Activated naive CD4-positive, alpha-beta T cell treated with anti-CD3 and anti-CD28 coated beads, Interleukin-2, amount 50 U/mL, for 72 hours (primary cell): ENCODE data around the gene UNC119B. TPM values are rescaled to one million over a fixed set of nuclear protein-coding genes. Genes with fewer than 3 reads are reported as not detected.

Experiments used
- ATAC-seq, 2 donors: fragments of 150-1000 bp; cut with Tn5 transposase; 2 replicates each; pipeline ENCODE4 v1.10.0; 2021; ENCODE audit warnings: mild to moderate bottlenecking in 2 of 2, moderate library complexity in 2 of 2
- DNase-seq, 2 donors: peaks; one replicate each; pipeline ENCODE4 v3.0.0; 2021 to 2022; ENCODE audit warnings: low spot score in 2 of 2
- H3K27ac Mint-ChIP-seq, 2 donors: one replicate each; pipeline ENCODE4 v1.8.0; 2022; ENCODE audit warnings: mild to moderate bottlenecking in 2 of 2, mixed read lengths in 2 of 2
- H3K36me3 Mint-ChIP-seq, 2 donors: one replicate each; pipeline ENCODE4 v1.8.0; 2022; ENCODE audit warnings: mixed read lengths in 2 of 2
- H3K9me3 Mint-ChIP-seq, 2 donors: one replicate each; pipeline ENCODE4 v1.8.0; 2022; ENCODE audit warnings: mixed read lengths in 2 of 2
- total RNA-seq, 2 donors: library from RNA; stranded (reverse); gene quantifications; one replicate each; pipeline ENCODE4 v1.2.3, GENCODE V29; 2022

UNC119B gene
- total RNA-seq, 2 donors from 2014 or later: 24.3 to 26.7 TPM

DNA sequence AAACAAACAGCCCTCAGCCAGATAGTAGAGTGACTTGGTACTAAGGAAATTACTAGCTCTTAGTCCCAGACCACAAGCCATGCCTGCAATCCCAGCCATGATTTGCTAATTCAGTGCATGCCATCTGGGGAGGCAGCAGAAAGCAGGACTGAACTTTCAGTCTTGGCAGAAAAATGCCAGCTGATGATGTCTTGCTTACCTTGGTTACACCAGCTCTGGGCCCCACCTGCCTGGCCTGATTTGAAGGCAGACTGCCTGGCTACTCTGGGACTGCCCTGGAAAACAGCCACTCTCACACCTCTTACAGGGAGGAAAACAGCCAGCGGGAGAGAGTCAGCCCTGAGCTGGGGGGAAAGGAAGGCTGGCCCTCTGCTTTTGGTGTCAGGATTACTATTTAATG lies 4.6 kb upstream of the UNC119B start:
- Mint-ChIP-seq H3K9me3 (no peaks in the 10 kb centered on the region), H3K27ac (no peak overlapping the region), H3K36me3 (peaks cover 0 to 4% of the 10 kb centered on the region in 2 donors)
- DNase-seq (no peak), ATAC-seq (no peak)

DNA sequence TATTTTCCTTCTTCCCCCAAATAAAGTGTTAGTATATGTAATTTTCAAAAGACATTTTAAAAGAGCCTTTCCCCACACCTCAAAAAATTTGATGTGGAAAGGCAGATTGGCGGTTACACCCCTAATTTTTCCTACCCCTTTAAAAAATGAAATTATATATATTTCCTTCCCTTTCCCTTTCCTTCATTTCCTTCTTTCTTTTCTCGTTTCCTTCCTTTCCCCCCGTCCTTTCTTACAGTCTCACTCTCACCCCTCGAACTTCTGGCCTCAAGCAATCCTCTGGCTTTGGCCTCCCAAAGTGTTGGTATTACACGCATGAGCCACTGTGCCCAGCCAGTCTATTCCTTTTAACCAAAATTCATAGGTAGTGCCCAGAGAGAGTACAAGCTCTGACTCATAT lies 4.2 kb upstream of the UNC119B start:
- peak overlapping the region in 1 of 2 donors; percentile 6 for H3K27ac Mint-ChIP-seq
- peaks cover 2 to 7% of the 10 kb centered on the region in 2 donors for H3K36me3 Mint-ChIP-seq
- no peak for DNase-seq
- no peaks in the 10 kb centered on the region for H3K9me3 Mint-ChIP-seq
- ATAC-seq: no peak

DNA sequence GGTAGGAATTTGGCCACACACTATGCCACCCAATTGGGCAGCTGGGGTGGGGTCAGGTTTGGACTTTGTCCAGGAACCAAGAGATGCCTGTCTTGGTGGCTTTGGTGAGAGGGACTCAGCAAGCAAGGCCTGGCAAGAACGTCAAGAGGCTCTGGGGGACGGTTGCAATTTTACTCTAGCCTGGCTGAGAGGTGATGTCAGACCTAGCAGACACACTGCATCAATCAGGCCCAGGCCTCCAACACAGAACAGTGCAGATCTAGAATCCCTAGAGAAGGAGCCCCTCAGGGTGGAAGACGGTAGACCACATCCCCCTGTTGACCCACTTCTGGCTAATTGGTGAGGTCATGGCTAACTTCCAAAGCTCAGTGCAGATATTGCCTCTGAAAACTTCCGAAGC lies 1.6 kb upstream of the UNC119B start:
- H3K36me3 Mint-ChIP-seq: peaks cover 10% of the 10 kb centered on the region in 2 donors
- H3K27ac Mint-ChIP-seq: no peak overlapping the region
- H3K9me3 Mint-ChIP-seq: no peaks in the 10 kb centered on the region
- ATAC-seq: no peak
- no peak for DNase-seq

DNA sequence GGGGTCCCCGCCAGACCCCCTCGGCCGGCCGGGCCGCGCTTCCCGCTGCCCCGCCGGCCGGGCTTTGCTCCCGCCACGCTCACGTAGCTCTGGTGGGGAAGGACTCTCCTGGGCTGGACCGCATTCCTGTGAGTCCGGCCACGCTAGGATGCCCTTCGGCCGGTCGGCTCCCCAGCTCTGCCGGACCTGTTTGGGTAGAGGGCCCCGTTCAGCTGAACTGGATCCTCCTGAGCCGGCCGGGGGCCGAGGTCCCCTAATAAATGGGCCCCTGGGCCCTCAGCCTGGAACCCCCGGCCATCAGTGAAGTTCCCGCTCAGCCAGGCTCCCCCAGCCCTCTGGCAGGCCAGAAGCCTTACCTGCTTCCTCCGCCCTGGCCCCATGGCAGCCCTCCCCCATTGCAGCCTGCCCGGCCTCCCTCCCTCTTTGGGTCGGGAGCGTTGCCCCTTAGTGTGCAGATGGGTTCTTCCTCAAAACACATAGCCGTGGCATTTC lies 593 bp downstream of the UNC119B start:
- H3K36me3 Mint-ChIP-seq: peaks cover 10 to 16% of the 10 kb centered on the region in 2 donors
- H3K9me3 Mint-ChIP-seq: no peaks in the 10 kb centered on the region
- H3K27ac Mint-ChIP-seq: peak overlapping the region; percentile 58 to 86
- ATAC-seq (peak; percentile 23 to 43), DNase-seq (peak in 1 of 2 donors; percentile 43)

DNA sequence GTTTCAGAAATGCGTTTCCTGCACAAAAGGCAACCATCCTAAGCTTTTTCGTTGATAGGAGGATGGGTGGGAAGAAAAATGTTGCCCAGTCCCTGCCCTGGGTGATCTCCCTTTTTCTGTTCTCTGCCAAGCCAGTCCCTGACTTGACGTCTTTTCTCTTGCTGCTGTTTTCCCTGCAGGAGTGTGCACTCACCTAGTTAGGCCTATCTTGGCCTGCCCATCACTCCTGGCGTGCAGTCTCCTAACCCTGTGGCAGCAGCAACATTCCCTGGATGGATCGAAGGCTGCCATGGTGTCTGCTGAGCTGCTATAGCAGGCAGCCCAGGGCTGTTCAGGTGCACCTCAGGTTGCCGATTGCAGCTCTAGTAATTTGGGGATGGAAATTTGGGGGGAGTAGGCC lies 1.2 kb downstream of the UNC119B start:
- DNase-seq (no peak), ATAC-seq (no peak)
- Mint-ChIP-seq H3K9me3 (no peaks in the 10 kb centered on the region), H3K27ac (peak overlapping the region; percentile 58 to 86), H3K36me3 (peaks cover 13 to 20% of the 10 kb centered on the region in 2 donors)

DNA sequence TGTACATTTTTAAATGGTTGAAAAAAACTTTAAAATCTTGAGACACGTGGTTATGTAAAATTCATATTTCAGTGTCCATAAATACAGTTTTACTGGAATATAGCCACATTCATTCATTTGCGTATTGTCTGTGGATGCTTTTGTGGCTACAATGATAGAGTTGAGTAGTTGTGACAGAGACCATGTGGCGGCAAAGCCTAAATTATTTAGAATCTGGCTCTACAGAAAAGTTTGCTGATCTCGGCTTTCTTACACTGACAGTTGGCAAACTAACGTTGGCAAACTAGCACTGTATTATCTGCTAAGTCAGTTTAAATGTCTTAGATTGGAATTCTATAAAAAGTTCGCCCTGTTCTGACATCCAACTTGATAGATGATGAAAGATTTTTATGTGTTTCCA lies 2.4 kb downstream of the UNC119B start:
- Mint-ChIP-seq H3K9me3 (no peaks in the 10 kb centered on the region), H3K27ac (no peak overlapping the region), H3K36me3 (peaks cover 15 to 26% of the 10 kb centered on the region in 2 donors)
- DNase-seq (no peak), ATAC-seq (no peak)

DNA sequence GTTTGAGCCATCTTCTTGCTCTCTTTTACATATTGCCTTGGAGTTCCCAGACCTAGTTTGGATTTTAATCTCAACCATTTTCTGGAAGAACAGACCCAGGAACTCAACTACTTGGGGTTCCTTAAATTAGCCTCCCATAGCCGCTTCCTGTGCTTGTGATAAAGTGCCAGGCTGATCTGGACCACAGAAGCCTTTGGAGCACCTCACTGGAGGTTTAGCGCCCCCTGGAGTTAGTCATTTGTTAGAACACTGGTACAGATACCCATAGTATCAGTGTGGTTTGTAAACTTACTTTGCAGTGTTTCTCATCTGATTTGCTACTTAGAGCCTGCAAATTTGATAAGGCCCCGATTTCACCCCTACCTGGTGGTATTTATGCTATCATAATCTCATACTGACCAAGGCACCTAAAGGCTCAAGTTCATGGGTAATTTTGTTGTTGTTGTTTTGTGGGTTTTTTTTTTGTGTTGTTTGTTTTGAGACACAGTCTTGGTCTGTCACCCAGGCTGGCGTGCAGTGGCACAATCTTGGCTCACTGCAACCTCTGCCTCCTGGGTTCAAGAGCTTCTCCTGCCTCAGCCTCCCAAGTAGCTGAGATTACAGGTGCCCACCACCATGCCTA lies 3.7 kb downstream of the UNC119B start:
- DNase-seq: peak in 1 of 2 donors; percentile 80
- Mint-ChIP-seq H3K27ac (peak overlapping the region in 1 of 2 donors; percentile 11), H3K36me3 (peaks cover 22 to 26% of the 10 kb centered on the region in 2 donors), H3K9me3 (no peaks in the 10 kb centered on the region)
- ATAC-seq: peak; percentile 60 to 65

DNA sequence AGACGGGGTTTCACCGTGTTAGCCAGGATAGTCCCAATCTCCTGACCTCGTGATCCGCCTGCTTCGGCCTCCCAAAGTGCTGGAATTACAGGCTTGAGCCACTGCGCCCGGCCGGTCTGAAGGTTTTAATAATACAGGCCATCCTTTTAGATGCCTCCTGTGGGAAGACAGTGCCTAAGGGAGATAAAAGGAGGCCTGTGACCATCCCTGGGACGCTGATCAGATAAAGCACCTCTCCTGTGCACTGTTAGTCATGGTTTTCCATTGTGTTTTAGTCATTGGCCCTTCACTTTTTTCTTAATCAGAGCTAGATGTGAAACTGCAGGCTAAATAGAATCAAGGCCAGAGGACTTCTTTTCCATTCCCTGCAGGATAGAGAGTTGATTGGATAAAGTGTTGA lies 7.8 kb downstream of the UNC119B start:
- ATAC-seq (no peak), DNase-seq (no peak)
- Mint-ChIP-seq H3K27ac (no peak overlapping the region), H3K9me3 (no peaks in the 10 kb centered on the region), H3K36me3 (peaks cover 25 to 27% of the 10 kb centered on the region in 2 donors)

DNA sequence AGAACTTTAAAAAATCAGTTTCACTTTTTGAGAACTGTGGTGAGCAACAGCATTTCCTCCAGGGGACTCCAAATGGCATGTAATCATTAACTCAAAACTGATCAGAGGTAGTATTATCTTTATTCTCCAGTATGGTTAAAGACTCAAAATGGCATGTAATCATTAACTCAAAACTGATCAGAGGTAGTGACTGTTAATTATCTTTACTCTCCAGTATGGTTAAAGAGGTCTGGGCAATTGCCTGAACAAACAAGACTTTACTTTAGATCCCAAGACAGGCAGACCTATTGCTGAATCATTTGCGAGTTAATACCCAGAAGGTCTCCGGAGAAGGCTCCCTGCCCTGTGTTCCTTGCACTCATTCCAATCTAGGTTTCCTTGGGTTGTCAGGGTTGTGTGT lies 8.8 kb downstream of the UNC119B start:
- no peak for ATAC-seq
- no peak overlapping the region for H3K27ac Mint-ChIP-seq

DNA sequence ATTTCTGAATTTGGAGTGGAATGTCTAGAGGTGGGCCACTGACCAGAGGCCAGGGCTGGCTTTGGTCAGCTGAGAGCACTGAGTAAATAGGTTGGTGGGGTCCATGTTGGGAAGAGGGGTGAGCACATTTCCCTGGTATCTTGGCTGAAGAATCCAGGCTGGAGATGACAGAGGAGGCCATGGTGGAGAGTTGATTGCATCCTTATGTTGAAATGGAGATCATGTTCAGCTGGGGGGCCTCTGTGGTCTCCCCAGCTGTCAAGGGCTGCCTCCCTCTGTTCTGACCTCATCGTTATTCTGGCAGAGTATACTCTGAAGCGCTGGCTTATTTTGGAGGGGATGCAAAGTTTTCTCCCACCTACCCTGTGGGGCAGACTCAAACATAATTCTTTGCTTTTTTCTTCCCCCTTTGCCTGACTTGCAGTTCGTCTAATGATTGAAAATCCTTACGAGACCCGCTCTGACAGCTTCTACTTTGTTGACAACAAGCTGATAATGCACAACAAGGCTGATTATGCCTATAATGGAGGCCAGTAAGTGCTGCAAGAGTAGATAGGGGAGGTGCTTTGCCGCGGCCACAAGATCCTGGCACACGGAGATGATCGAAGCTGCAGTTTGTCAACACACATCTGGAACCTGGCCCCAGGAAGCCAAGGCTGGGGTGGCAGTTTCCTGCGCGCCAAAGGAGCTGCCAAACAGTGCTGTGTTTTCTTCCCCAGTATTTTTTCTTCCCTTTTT lies 9.4 kb downstream of the UNC119B start:
- Mint-ChIP-seq H3K27ac (no peak overlapping the region), H3K36me3 (peaks cover 19 to 25% of the 10 kb centered on the region in 2 donors), H3K9me3 (no peaks in the 10 kb centered on the region)
- DNase-seq (no peak), ATAC-seq (no peak)

More for the DNA sequence above, 8.8 kb downstream of the UNC119B start:
- DNase-seq: no peak
- Mint-ChIP-seq H3K9me3 (no peaks in the 10 kb centered on the region), H3K36me3 (peaks cover 21 to 25% of the 10 kb centered on the region in 2 donors)

DNA sequence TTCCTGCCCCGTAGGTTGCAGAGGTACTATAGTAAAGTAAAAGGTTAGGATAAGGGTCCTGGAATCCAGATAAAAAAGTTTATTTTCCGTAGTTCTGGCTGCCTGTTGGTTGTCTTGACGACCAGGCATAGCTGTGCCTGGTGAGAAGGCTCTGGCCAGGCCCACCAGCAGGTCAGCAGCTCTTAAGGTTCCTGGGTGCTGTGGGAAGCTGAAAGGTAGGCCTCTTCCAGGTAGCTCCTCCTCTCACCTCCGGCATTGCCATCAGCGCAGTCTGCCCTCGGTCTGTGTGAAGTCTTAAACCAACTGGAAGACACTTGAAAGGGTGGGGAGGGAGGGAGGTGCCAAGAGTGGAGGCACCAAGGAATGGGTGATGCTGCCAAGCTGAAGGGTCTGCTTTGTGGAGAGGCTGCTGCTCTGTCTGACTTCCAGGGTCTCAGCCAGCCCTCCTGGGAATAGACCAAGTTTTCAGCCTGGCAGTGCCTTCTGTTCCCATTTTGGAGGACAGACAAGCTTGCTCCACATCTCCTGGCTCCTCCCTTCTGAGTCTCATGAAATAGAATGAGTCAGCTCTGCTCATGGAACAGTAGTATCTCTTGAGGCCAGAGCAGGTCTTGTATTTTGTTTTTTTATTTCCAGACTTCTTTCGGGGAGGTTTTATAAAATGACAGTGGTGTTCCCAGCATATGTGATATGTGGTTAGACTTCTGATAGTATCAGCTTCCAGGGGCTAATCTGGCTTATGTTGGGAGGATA lies 10.2 kb downstream of the UNC119B start:
- H3K36me3 Mint-ChIP-seq: peaks cover 19 to 25% of the 10 kb centered on the region in 2 donors
- H3K27ac Mint-ChIP-seq: no peak overlapping the region
- no peaks in the 10 kb centered on the region for H3K9me3 Mint-ChIP-seq
- no peak for ATAC-seq
- no peak for DNase-seq

DNA sequence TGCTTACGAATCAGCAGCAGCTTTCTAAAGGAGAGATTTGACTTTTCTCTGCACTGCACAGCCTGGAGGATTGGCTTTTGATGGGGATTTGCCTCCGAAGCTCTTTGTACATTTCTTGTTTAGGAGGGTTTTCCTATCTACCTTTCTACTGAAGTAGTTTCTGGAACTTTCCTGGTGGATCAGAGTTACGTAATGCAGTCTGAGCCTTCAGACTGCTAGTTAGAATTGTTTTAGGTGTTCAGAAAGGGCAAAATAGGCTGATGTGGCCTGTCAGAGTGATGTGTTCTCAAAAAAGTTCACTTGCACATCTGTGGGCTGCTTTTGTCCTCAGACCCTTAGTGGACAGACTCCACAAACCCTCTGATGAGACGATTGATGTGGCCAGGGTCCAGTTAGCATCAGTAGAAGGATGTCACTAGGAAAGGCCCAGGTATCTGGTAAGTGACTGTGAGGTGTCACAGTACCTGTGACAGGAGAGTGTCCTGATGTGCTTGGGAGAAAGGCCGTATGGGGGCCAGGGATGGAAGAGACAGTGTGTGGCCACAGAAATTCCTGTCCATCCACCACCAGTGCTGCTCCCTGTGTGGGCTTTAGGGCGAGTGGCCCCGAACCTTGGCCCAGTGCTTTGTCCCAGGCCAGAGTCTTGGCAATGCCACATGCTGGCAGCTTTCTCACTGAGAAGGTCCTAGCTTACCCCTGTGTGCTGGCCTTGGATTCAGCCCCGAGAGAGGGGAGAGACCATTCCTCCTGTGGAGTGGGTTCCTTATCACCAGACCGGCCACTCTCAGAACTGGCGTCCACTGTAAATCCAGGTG lies 10.9 kb downstream of the UNC119B start:
- ATAC-seq (no peak), DNase-seq (no peak)
- Mint-ChIP-seq H3K9me3 (no peaks in the 10 kb centered on the region), H3K36me3 (peaks cover 17 to 24% of the 10 kb centered on the region in 2 donors), H3K27ac (peak overlapping the region in 1 of 2 donors; percentile 19)

DNA sequence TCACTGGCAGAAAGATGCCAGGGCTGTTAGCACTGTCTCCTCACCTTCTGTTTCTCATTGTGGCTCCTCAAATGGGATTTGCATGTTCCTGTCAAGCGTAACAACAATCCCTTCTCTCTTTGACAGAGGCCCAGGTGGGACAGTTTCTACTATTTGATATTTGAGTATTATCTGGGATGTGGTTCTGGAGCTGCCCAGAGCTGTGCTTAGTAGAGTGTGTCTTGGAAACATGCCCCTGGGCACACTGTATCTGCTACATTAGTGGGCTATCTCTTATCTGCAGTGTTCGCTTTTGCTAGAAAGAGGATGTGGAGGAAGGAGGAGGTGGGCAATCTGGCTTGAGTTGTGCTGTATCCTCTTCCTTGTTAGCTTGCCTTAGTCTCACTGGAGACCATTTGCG lies 11.6 kb downstream of the UNC119B start:
- H3K9me3 Mint-ChIP-seq: no peaks in the 10 kb centered on the region
- H3K36me3 Mint-ChIP-seq: peaks cover 11 to 20% of the 10 kb centered on the region in 2 donors
- DNase-seq (no peak), ATAC-seq (no peak)
- H3K27ac Mint-ChIP-seq: peak overlapping the region in 1 of 2 donors; percentile 13

DNA sequence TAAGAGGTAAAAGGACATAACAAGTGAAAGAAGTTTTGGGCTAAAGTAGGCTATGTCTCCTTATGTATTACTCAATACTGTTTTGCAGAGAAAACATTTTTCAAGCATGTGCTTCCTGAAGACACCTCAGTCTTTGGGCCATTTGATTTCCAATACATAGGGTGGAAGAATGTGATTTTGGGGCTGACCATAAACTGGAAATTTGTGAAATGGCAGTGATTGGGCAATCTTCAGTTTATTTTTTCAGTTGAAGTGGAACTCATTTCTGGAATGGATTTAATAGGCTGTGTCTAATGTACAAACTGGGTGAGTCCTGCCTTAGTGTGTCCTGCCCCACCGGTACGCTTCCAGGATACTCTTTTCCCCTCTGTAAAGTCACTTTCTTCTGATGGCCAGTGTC lies 12.5 kb downstream of the UNC119B start:
- Mint-ChIP-seq H3K9me3 (no peaks in the 10 kb centered on the region), H3K36me3 (peaks cover 10 to 20% of the 10 kb centered on the region in 2 donors), H3K27ac (no peak overlapping the region)
- no peak for ATAC-seq
- no peak for DNase-seq

DNA sequence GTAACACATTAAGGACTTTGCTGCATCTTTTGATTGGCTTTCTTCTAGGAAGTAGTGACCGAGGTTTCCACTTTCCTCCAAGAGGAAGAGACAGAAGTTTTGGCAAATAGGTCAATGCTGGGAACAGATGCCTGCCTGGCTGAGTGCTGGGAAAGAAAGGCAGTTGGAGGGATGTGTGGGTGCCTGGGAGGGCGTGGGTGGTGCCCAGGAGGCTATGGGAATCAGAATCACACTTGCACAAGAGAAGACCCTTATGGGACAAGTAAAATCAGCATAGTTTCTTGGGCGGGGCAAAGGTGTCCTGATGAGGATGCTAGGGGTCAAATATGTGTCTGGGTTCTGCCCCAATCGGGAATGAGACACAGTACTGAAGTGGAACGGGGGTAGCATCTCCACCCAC lies 14.5 kb downstream of the UNC119B start:
- Mint-ChIP-seq H3K36me3 (peaks cover 6 to 9% of the 10 kb centered on the region in 2 donors), H3K9me3 (no peaks in the 10 kb centered on the region), H3K27ac (peak overlapping the region in 1 of 2 donors; percentile 82)
- ATAC-seq: no peak
- no peak for DNase-seq

DNA sequence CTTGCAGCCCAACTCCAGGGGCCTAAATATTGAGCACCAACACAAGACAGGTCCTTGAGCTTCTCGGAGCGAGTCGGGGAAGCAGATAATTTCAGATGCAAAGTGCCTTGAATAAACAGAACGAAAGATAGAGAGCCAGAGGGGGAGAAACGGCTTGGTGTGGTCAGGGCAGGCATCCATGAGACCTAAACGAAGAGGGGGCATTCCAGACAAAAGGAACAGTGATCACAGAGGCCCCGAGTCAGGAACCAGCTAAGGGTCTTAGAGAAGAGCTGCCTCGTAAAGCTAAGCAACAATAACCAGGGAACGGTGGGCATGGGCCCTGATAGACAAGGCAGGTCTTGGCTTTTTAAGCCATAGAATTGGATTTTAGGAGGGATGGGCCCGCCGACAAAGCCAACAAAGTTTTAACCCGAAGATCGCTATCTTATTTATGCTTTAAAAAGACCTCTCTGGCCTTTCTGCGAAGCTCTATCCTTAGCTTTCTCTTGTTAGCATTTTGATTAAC lies 14.9 kb downstream of the UNC119B start:
- DNase-seq (no peak), ATAC-seq (no peak)
- Mint-ChIP-seq H3K36me3 (peaks cover 9 to 14% of the 10 kb centered on the region in 2 donors), H3K9me3 (no peaks in the 10 kb centered on the region), H3K27ac (peak overlapping the region in 1 of 2 donors; percentile 82)
